COLO668 (cell line): ENCODE results near the gene MTCL3.
A peak's percentile ranks its signal among the peaks of the same experiment; 100 is the strongest.

Experiments
- DNase-seq: peaks from one replicate; lab custom pipeline; 2025; ENCODE audit not compliant: unreplicated experiment; lab: John Stamatoyannopoulos, UW

Gene MTCL3

GRCh38 chr6:127471379-127472255, 47.5 kb downstream of the MTCL3 start:
- DNase-seq, result no peak

DNA sequence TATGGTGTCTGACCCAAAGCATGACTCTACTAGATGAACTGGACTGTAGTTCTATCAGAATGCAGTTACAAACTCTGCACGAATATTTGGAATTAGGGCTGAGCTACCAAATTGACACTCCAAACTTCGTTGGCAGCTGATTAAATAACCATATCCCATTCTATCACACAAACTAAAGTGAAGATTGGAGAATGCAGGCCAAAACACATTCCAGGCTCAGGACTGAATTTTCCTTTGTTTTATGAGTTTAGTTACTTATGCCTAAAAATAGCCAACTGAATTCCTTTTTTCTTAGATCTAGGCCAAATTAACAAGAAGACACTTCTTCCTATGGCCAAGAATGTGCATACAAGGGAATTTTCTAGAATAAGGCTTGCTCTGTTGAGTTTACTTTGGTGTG, 50.2 kb downstream of the MTCL3 start:
- no peak for DNase-seq

- DNase-seq, result no peak
These were observed 52.7 kb downstream of the MTCL3 start for GRCh38 chr6:127466416-127466815.

GRCh38 chr6:127464881-127465459, 54.2 kb downstream of the MTCL3 start:
- DNase-seq, result peak; percentile 38

DNA sequence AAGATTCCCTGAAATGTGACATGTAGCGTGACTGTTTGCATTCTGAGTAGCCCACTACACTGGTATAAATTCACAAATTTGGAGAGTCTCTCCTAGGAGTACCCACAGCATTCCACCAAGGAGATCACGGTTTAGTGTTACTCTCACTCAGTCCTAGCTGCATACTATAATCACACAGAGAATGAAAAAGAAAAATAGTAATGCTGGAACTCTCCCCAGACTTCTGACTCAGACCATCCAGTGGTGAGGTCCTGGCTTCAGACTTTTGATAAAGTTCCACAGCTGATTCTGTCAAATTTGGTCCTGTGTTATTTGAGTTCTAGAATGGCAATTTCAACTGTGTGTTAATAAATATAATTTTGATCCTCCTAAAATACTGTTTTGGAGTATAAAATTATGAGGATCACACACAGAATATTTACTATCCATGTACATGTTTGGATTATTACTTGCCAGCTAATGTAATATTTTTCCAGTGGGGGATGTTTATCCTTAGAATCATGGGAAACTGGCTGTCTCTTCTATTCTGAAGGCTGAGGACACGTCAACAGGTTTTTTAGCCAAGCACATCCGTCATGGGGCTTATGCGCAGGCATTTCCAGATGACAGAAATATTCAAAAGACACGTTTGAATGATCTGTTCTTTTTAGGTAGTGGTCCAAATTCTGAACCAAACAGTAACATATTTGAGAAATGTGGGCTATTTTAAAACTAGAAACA, 54.8 kb downstream of the MTCL3 start:
- no peak for DNase-seq

- DNase-seq, result no peak
These were observed 56.1 kb downstream of the MTCL3 start for GRCh38 chr6:127463056-127463455.

- no peak for DNase-seq
These were observed 56.8 kb downstream of the MTCL3 start for GRCh38 chr6:127462376-127462775.

- no peak for DNase-seq
These were observed 58.7 kb downstream of the MTCL3 start for GRCh38 chr6:127460465-127460864.

GRCh38 chr6:127459231-127459641, 59.9 kb downstream of the MTCL3 start, which contains the start of gene KIAA0408:
KIAA0408 (minus strand) TSS chr6:127459389; CDS start chr6:127453981, 5,408 bp downstream.
- no peak for DNase-seq

DNA sequence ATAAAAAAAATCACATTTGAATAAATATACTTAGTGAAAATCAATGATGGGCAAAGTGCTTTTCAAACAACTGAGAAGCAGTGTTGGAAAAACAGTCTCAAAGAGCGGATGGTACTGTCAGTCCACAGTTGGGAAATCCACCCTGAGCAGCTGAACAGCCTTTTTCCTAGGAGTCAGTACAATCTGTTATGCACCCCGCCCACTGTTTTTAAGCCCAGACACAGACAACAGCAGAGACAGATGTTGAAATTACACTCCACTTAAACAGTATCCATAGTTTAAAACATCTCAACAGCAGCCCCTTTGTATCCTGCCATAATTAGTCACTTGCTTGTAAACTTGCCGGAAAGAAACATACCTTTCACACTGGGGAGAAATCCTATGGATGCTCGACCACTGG, 60.3 kb downstream of the MTCL3 start:
- DNase-seq, result no peak

- no peak for DNase-seq
These were observed 60.9 kb downstream of the MTCL3 start for GRCh38 chr6:127458222-127458621.

DNA sequence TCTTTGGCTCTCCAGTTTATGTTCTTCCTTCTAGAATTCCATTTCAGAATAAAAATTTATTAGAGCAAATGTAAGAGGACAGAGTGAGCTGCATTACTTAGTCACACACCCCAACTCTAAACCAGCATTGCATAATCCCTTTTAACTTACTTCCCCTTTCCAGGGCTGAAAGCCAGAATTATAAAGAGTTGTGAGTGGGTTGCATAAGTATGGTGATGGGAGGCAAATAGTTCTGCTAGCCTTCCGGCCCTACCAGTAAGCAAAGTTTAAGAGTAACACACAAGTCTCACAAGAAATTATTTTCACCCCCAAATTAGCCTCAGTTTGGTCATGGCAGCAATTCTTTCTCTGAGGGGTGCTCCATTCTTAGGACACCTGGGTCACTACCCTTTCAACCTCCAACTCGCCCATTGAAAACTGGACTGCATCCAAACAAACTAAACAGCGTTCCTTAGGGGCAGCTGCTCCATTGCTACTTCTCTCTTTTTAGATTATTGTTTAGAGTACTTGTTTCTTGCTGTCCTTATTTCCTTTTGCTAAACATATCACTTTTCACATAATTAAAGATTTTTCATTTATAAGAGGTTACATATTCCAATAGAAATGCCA, 61.6 kb downstream of the MTCL3 start:
- no peak for DNase-seq

DNA sequence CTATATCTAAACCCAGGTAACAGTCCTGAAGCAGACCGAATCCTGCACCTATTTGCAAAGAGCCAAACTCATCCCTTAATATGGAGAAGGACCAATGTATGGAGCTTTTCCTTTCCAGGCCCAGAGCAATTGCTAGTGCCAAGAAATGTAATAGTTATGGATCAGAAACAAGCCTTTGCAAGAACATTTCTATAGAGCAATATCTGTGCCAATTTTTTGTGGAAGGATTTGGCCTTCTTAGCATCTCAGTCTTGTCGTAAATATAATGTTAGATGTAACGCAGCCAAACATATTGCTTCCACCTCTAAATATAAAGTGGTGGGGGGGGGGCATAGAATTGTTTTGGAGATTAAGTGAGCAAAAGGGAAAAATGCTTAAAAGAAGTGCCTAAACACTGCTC, 62.7 kb downstream of the MTCL3 start:
- no peak for DNase-seq

GRCh38 chr6:127453845-127454619, 65.1 kb downstream of the MTCL3 start:
- no peak for DNase-seq

GRCh38 chr6:127452803-127453202, 66.3 kb downstream of the MTCL3 start:
- DNase-seq, result no peak

- DNase-seq, result no peak
These were observed 67.7 kb downstream of the MTCL3 start for GRCh38 chr6:127451388-127451787.

- DNase-seq, result no peak
These were observed 71.4 kb downstream of the MTCL3 start for GRCh38 chr6:127447780-127448179.

DNA sequence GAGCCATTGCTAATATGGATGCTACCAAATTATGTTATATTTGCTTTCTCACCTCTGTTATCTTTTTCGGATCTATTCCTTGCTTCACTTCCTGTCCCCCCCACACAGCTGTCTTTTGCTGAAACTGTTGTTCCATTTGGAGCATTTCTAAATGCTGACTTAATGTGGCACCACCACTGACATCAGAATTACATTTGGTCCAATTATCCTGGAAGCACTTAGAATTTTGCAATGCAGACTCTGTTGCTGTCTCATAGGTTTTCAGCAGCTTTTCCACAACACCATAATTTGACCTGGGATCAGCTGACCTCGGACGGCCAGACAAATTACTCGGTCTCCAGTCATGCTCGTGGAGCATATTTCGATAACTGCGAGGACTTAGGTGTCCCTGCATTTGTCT, 72.8 kb downstream of the MTCL3 start:
- DNase-seq, result no peak

DNA sequence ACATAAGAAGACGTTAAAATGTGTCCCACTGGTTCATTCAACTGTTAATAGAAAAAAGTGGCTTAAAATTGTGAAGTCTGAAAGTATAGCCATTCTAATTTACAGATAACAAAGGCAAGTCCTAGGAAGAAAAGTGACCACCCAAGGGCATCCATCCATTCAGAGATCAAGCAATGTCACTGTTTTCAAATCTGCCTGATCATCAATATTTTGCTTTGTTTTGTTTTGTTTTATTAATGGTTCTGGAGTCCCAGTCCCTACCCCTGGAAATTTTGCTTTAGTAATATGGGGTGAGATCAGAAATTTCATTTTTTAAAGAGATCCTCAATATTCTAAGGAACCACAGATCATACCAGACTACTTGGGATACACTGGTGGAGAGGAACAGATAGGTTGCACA, 77.3 kb downstream of the MTCL3 start:
- DNase-seq, result no peak

- DNase-seq, result no peak
These were observed 79.4 kb downstream of the MTCL3 start for GRCh38 chr6:127439718-127440117.
